ENCODE data around the gene P2RX6. TPM values are rescaled to one million over a fixed set of nuclear protein-coding genes. Genes with fewer than 3 reads are reported as not detected.
"Not testable (repeated sequence)": the region's sequence is repeated elsewhere in the genome, so short reads cannot be mapped to it uniquely, and the experiment has no call there.

Gene P2RX6
- total RNA-seq, 1 donor from 2014 or later = 2.3 TPM

GRCh38 chr22:21067075-21067900 lies 52.3 kb downstream of the P2RX6 start:
- DNase-seq (ENCODE audit: low spot score) (no peak), ATAC-seq (no peak)
- intact Hi-C loops (cut with DNase I) = no loop called here

DNA sequence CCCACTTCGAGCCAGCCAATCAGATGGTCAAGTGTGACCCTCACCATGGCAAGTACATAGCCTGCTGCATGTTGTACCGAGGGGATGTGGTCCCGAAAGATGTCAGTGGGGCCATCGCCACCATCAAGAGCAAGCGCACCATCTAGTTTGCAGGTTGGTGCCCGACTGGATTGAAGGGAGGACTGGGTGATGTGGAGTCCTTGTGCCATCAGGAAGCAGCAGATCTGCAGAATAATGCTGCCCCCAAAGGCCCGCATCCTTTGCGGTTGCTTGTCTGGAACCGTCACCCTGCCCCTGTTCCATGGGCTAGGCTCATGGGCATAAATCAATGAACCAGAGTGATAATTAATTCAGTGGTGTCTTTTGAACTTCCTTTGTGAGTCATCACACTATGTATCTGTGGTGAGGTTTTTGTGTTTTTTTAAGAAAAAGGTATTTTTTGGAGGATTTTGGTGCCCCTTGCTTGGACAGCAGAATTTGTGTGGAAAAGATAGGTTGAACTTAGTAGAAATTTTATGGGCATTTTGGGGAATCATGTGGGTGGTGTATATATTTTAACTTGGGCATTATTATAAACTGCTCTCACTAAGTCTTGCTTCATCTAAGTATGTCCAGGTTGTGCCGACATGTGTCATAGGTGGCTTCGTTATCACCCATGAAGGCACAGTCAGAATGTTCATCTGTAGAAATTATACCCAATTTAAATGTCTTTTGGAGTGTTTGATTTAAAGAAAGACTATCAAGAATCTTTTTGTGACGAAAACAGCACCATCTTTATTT lies 53.1 kb downstream of the P2RX6 start:
- ATAC-seq = no peak
- peak; percentile 0 for DNase-seq (ENCODE audit: low spot score)
- intact Hi-C loops (cut with DNase I) = no loop called here

DNA sequence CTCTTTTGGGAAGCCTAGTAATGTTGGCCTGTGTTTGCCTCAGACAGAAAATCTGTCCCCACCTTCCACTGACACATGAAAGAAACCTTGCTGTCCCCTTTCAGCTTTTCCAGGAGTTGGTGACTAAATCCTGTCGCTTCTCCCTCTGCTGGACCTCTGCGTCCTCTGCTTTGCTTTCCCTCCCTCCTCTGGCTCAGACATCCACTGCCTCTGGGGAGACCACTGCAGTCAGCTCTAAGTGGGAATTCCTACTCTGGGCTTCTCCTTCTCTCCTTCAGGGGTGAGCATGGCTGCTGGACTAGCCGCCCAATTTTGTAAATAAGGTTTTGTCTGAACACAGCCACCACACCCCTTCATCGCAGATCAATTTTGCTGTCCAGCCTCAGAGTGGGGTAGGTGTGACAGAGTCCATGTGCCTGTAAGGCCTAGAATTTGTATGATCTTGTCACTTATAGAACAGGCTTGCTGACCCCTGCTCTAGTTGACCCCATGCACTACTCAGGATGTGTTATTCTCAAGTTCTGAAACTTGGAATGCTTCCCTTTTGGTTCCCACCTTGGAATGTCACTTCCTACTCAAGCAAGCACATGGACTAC lies 53.8 kb downstream of the P2RX6 start:
- intact Hi-C loops (cut with DNase I) = no loop called here
- ATAC-seq (no peak), DNase-seq (ENCODE audit: low spot score) (peak; percentile 9)

- intact Hi-C loops (cut with DNase I) = no loop called here
- no peak for ATAC-seq
- peak; percentile 38 for DNase-seq (ENCODE audit: low spot score)
Observed at GRCh38 chr22:21069375-21069774, 54.4 kb downstream of the P2RX6 start.

GRCh38 chr22:21070690-21071615 lies 56.0 kb downstream of the P2RX6 start:
- ATAC-seq = no peak
- DNase-seq (ENCODE audit: low spot score) = no peak
- intact Hi-C loops (cut with DNase I) = no loop called here

DNA sequence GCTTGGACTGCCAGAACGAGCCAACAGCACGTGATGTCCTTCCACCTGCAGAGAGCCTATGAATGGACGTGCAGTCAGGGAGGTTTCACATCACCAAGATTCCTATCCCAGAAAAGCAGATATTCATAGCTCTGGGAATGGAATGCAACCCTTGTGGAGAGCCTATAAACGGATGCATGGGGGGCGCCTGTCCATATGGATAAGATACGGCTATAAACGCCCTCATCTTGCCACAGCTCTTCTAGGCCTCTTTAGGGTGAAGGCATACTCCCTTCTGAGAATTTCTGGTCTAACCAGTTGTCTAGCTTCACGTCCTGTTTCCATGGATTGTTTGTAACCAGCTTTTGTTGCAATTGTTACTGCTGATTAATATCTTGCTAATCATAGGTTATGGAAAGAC lies 56.8 kb downstream of the P2RX6 start:
- DNase-seq (ENCODE audit: low spot score); ATAC-seq; intact Hi-C loops (cut with DNase I): not testable (repeated sequence)

DNA sequence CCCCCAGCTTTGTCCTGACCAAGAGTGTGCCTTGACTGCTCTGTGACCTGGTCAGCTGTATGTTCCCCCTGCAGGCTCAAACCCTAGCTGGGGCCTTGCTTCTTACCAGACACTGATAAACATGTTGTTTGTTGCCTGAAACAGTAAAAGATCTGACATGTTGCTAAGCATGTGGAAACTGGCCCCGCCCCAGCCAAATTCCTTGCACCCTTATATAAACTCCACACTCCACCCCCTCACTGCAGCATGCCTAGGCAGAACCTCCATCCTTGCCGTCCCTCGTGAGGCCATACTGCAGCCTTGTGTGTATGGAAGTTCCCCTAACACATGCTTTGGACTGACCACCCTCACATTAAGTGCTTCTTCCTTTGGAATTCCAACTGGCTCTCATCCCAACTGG lies 58.1 kb downstream of the P2RX6 start:
- DNase-seq (ENCODE audit: low spot score) = no peak
- intact Hi-C loops (cut with DNase I) = no loop called here
- no peak for ATAC-seq

- no peak for ATAC-seq
- intact Hi-C loops (cut with DNase I) = no loop called here
- DNase-seq (ENCODE audit: low spot score) = no peak
Observed at GRCh38 chr22:21073482-21073881, 58.5 kb downstream of the P2RX6 start.

DNA sequence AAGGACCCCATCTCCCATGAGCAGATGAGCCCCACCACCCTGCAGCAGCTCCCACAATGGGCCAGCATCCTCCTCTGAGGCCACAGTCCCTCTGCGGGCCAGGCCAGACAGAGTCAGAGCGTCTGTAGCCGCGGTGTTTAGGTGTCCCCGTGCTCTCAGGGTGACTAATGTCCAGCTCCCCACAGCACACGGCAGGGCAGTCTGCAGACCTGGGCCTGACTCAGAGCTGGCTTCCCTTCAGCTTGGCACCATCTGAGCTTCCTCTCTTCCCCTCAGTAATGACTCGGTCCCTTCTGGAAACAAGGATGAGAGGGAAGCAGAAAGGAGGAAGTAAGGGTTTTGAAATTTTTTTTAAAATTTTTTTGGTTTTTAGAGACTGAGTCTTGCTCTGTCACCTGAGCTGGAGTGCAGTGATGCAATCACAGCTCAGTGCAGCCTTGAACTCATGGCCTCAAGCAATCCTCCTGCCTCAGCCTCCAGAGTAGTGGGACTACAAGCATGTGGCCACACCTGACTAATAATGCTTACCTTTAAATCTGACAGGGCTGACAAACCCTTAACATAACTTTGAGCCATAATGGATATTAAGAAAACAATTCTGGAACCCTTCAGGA lies 59.2 kb downstream of the P2RX6 start:
- ATAC-seq (no peak), DNase-seq (ENCODE audit: low spot score) (no peak)
- intact Hi-C loops (cut with DNase I) = no loop called here

DNA sequence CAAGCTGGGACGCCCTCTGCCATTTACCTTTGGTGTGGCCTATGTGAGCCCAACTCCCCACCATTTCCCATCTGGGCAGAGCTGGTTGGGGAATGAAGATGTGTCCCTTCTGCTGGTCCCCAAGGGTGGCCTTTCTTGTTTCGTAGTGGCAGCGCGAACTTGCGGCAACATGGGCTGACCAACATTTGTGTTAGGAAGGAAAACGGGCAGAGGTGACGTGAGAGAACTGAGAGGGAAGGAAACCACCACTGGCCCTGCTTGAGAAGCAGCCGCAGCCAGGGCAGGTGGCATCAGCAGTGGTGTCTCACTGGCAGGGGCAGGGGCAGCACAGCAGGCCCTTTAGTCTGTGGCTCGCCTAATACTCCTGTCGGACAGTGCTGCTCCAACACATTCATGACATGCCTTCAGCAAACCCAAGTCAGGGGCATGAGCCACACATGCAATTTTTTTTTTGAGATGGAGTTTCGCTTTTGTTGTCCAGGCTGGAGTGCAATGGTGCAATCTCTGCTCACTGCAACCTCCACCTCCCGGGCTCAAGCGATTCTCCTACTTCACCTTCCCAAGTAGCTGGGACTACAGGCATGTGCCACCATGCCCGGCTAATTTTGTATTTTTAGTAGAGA lies 60.7 kb downstream of the P2RX6 start:
- ATAC-seq = no peak
- intact Hi-C loops (cut with DNase I) = no loop called here
- DNase-seq (ENCODE audit: low spot score) = no peak

DNA sequence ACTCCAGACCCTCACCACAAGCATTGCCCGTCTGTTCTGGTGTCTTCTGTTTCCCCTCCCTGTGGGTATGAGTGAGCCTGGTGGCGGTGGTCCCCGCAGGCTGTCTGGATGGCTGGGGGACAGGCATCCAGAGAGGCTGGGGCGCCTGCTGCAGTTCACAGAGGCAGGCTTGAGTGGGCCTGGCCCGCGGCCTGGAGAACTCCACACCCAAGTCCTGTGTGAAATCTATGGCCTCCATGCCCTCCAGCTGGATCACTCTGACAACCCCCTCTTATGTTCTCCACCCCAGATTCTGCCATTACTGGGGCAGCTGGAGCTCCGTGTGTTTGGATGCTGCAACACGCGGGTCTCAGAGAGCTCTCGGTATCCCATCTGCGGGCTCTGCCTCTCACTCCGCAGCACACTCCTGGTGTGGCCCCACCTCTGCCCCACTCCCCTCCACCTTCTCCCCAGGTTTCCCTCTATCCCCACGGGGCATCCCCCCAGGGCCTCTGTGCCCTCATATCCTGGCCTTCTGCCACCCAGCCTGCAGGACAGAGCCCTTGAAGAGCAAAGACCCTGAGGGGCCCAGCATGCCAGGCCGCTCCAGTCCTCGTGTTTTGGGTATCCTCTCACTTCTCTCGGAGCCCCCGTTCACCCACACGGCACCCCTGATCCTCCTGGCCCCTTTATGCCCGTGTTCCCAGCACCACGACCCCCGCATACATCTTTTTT lies 62.1 kb downstream of the P2RX6 start:
- ATAC-seq (no peak), DNase-seq (ENCODE audit: low spot score) (no peak)
- intact Hi-C loops (cut with DNase I) = no loop called here

Small RNA genes lying within 50 kb of the gene (microRNA-seq; reads per million reads assigned to microRNA genes)
- not detected for gene MIR649

Other genes starting within 250 kb of the P2RX6 start
- gene SERPIND1, start 241.1 kb upstream of the P2RX6 start, total RNA-seq = 1.6 TPM
- gene PI4KA, start 156.4 kb upstream of the P2RX6 start, total RNA-seq = 116 TPM
- gene SNAP29, start 156.2 kb upstream of the P2RX6 start, total RNA-seq = 26.3 TPM
- gene CRKL, start 97.8 kb upstream of the P2RX6 start, total RNA-seq = 61.4 TPM
- 2.1 TPM for gene AIFM3, start 47.9 kb upstream of the P2RX6 start, total RNA-seq
- gene LZTR1, start 32.9 kb upstream of the P2RX6 start, total RNA-seq = 72.9 TPM
- gene THAP7, start 13.0 kb upstream of the P2RX6 start, total RNA-seq = 21.9 TPM
- 0.89 TPM for gene SLC7A4, start 17.4 kb downstream of the P2RX6 start, total RNA-seq
- gene LRRC74B, start 30.8 kb downstream of the P2RX6 start, total RNA-seq = not detected

All from sciatic nerve (tissue), 2 donors.